ENCODE results near the gene GALNT4. TPM values are rescaled to one million over a fixed set of nuclear protein-coding genes. Genes with fewer than 3 reads are reported as not detected.

The GALNT4 gene
- polyA plus RNA-seq, 1 donor (not counting 4 experiments of a cell fraction or from before 2014, with no cell fraction given): 3.4 TPM

DNA sequence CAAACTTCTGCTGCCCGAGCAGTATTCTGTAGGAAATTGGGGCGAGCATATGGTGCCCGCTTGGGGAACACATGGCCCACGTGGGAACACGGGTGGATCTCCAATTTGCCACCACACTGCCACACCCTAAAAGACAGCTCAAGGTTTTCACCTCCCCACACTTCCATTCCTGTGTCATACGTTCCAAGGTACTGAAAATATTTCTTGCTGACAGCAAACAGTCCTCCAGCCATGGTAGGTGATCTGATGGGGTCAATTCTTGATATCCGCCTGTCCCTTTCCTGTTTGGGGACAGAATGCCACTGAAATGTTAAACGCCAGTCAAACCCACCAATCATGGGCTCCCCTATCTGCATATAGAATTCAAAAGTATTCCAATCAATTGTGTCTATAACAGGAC, 1.2 kb downstream of the GALNT4 start:
- TF ChIP-seq EZH2 (IDR thresholded peaks at IDR 0.05; ENCODE audit: low read length): no peak
- TF ChIP-seq, protein P1, sequence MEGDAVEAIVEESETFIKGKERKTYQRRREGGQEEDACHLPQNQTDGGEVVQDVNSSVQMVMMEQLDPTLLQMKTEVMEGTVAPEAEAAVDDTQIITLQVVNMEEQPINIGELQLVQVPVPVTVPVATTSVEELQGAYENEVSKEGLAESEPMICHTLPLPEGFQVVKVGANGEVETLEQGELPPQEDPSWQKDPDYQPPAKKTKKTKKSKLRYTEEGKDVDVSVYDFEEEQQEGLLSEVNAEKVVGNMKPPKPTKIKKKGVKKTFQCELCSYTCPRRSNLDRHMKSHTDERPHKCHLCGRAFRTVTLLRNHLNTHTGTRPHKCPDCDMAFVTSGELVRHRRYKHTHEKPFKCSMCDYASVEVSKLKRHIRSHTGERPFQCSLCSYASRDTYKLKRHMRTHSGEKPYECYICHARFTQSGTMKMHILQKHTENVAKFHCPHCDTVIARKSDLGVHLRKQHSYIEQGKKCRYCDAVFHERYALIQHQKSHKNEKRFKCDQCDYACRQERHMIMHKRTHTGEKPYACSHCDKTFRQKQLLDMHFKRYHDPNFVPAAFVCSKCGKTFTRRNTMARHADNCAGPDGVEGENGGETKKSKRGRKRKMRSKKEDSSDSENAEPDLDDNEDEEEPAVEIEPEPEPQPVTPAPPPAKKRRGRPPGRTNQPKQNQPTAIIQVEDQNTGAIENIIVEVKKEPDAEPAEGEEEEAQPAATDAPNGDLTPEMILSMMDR (optimal IDR thresholded peaks at IDR 0.05 in 1 of 3, IDR thresholded peaks at IDR 0.05 in 1 of 3, conservative IDR thresholded peaks at IDR 0.05 in 1 of 3; ENCODE audit: extremely low read depth in 1 of 3, insufficient read depth in 2 of 3, low read length in 3 of 3): no peak
- no peaks in the 10 kb centered on the region for H3K27me3 ChIP-seq (ENCODE audit: control insufficient read depth, extremely low read depth, insufficient read depth, low read length)
- DNase-seq (ENCODE audit: low read depth, low spot score) (no peak), FAIRE-seq (no peak)
- no peaks in the 10 kb centered on the region for H3K36me3 ChIP-seq (ENCODE audit: control insufficient read depth in 2 of 2, extremely low read depth in 1 of 2, insufficient read depth in 2 of 2, low read length in 2 of 2)
- H3K9ac ChIP-seq (ENCODE audit: control insufficient read depth, extremely low read depth, insufficient read depth, low read length): peak overlapping the region; percentile 80
- dilution Hi-C loops (cut with MboI; ENCODE audit: extremely low pct_ligation_motif_present, low sequenced_read_pairs): no loop called here
- H3K27ac ChIP-seq (ENCODE audit: control insufficient read depth, insufficient read depth, low read length): no peak overlapping the region
- peak overlapping the region; percentile 82 to 96 (median 90) for H3K4me3 ChIP-seq (ENCODE audit: control insufficient read depth in 2 of 3, extremely low read depth in 1 of 3, insufficient read depth in 2 of 3, low read depth in 1 of 3, low read length in 3 of 3)
- H2AFZ ChIP-seq (ENCODE audit: control insufficient read depth, low read length): no peak overlapping the region
- H3K9me3 ChIP-seq (ENCODE audit: control insufficient read depth, low read depth, low read length): no peaks in the 10 kb centered on the region
- peak overlapping the region; percentile 98 for H3K4me2 ChIP-seq (ENCODE audit: control insufficient read depth, extremely low read depth, insufficient read depth, low read depth, low read length)
- H3K4me1 ChIP-seq (ENCODE audit: control insufficient read depth, extremely low read depth, insufficient read depth, low read length): peaks cover 18% of the 10 kb centered on the region
- H3K9me1 ChIP-seq (ENCODE audit: control insufficient read depth, extremely low read depth, insufficient read depth, low read length): peaks cover 3% of the 10 kb centered on the region
- H3K79me2 ChIP-seq (ENCODE audit: control insufficient read depth, insufficient read depth, low read length): peaks cover 43% of the 10 kb centered on the region
- no peaks in the 10 kb centered on the region for H4K20me1 ChIP-seq (ENCODE audit: control insufficient read depth, extremely low read depth, insufficient read depth, low read length)

DNA sequence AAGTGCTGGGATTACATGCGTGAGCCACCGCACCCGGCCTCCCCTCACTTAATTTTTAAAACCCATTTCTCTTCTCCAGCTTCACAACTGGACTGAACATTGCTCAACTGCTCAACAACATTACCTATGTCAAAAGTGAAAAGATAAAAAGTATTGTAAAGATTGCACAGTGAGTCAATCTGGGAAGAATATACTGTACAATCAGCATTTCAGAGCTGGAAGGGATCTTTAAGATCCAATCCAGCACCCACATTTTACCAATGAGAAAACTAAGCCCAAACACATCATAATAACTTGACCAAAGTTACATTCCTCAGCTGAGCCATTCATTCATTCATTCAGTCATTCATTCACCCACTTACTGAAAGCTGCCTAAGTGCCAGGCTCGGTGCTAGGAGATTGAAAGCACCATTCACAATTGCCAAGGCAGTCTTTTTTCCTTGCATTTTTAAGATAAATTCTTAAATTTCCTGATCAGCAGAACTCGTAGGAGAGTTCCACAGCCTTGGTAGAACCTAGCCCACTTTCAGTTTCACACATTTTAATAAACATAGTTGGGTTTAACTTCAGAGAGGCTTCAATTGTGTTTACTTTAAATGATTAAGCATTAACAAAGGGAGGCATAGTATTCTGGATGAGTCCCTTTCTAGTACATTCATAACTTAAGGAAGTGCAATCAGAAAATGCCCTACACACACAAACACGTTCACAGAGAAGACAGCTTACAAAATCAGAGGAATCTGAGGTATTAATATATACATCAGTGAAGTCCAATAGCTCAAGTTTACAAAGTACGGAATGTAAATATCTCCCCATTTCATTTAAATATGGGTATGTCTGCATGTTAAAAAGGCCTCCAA, 3.0 kb downstream of the GALNT4 start:
- FAIRE-seq (no peak), DNase-seq (ENCODE audit: low read depth, low spot score) (no peak)
- no peaks in the 10 kb centered on the region for H3K27me3 ChIP-seq (ENCODE audit: control insufficient read depth, extremely low read depth, insufficient read depth, low read length)
- dilution Hi-C loops (cut with MboI; ENCODE audit: extremely low pct_ligation_motif_present, low sequenced_read_pairs): no loop called here
- no peak overlapping the region for H3K4me2 ChIP-seq (ENCODE audit: control insufficient read depth, extremely low read depth, insufficient read depth, low read depth, low read length)
- no peak overlapping the region for H3K4me3 ChIP-seq (ENCODE audit: control insufficient read depth in 2 of 3, extremely low read depth in 1 of 3, insufficient read depth in 2 of 3, low read depth in 1 of 3, low read length in 3 of 3)
- H2AFZ ChIP-seq (ENCODE audit: control insufficient read depth, low read length): no peak overlapping the region
- H3K9ac ChIP-seq (ENCODE audit: control insufficient read depth, extremely low read depth, insufficient read depth, low read length): no peak overlapping the region
- TF ChIP-seq, protein P1 (optimal IDR thresholded peaks at IDR 0.05 in 1 of 3, IDR thresholded peaks at IDR 0.05 in 1 of 3, conservative IDR thresholded peaks at IDR 0.05 in 1 of 3; ENCODE audit: extremely low read depth in 1 of 3, insufficient read depth in 2 of 3, low read length in 3 of 3): no peak
- no peak for TF ChIP-seq EZH2 (IDR thresholded peaks at IDR 0.05; ENCODE audit: low read length)
- H3K4me1 ChIP-seq (ENCODE audit: control insufficient read depth, extremely low read depth, insufficient read depth, low read length): peaks cover 17% of the 10 kb centered on the region
- H3K27ac ChIP-seq (ENCODE audit: control insufficient read depth, insufficient read depth, low read length): no peak overlapping the region
- no peaks in the 10 kb centered on the region for H4K20me1 ChIP-seq (ENCODE audit: control insufficient read depth, extremely low read depth, insufficient read depth, low read length)
- no peaks in the 10 kb centered on the region for H3K9me3 ChIP-seq (ENCODE audit: control insufficient read depth, low read depth, low read length)
- peaks cover 3% of the 10 kb centered on the region for H3K9me1 ChIP-seq (ENCODE audit: control insufficient read depth, extremely low read depth, insufficient read depth, low read length)
- H3K36me3 ChIP-seq (ENCODE audit: control insufficient read depth in 2 of 2, extremely low read depth in 1 of 2, insufficient read depth in 2 of 2, low read length in 2 of 2): no peaks in the 10 kb centered on the region
- H3K79me2 ChIP-seq (ENCODE audit: control insufficient read depth, insufficient read depth, low read length): peaks cover 43% of the 10 kb centered on the region
